HT1080 (cell line): ENCODE results near the gene ZNF532. TPM values are rescaled to one million over a fixed set of nuclear protein-coding genes. Genes with fewer than 3 reads are reported as not detected.

ENCODE experiments used
- DNase-seq: peaks from one replicate; pipeline ENCODE4 v3.0.0-alpha.2; 2015; ENCODE audit warnings: low read depth
- total RNA-seq: library from RNA; depleted of rRNA; stranded (reverse); fragments of >200 nt; shearing (Covaris generic); gene quantifications from 2 replicates; pipeline ENCODE4 v1.2.3, GENCODE V29; 2014

The ZNF532 gene
- total RNA-seq, 1 experiment from 2014 or later: 25.4 TPM

- no peak for DNase-seq
These were observed 106.5 kb downstream of the ZNF532 start for GRCh38 chr18:58970943-58971790.

- DNase-seq: no peak
These were observed 110.6 kb downstream of the ZNF532 start for GRCh38 chr18:58975296-58975695.

GRCh38 chr18:58975781-58976180, 111.1 kb downstream of the ZNF532 start:
- DNase-seq: no peak

GRCh38 chr18:58977223-58977622, 112.5 kb downstream of the ZNF532 start:
- no peak for DNase-seq

GRCh38 chr18:58977801-58978200, 113.1 kb downstream of the ZNF532 start:
- no peak for DNase-seq

GRCh38 chr18:58978916-58979315, 114.2 kb downstream of the ZNF532 start:
- no peak for DNase-seq

GRCh38 chr18:58979615-58980014, 114.9 kb downstream of the ZNF532 start:
- no peak for DNase-seq

GRCh38 chr18:58980991-58981390, 116.3 kb downstream of the ZNF532 start:
- DNase-seq: no peak

- no peak for DNase-seq
These were observed 118.8 kb downstream of the ZNF532 start for GRCh38 chr18:58983260-58984155.

- DNase-seq: peak; percentile 49
These were observed 123.9 kb downstream of the ZNF532 start for GRCh38 chr18:58988600-58988999.

- no peak for DNase-seq
These were observed 124.6 kb downstream of the ZNF532 start for GRCh38 chr18:58989184-58989759.

- peak; percentile 47 for DNase-seq
These were observed 126.0 kb downstream of the ZNF532 start for GRCh38 chr18:58990720-58991119.

GRCh38 chr18:58991167-58991798, 126.6 kb downstream of the ZNF532 start:
- peak; percentile 79 for DNase-seq

GRCh38 chr18:58992301-58993231, 127.9 kb downstream of the ZNF532 start:
- no peak for DNase-seq

GRCh38 chr18:58993260-58993659, 128.6 kb downstream of the ZNF532 start:
- DNase-seq: peak; percentile 90

GRCh38 chr18:58995663-58996062, 131.0 kb downstream of the ZNF532 start:
- DNase-seq: no peak

GRCh38 chr18:58996131-58996641, 131.5 kb downstream of the ZNF532 start:
- peak; percentile 42 for DNase-seq

- DNase-seq: no peak
These were observed 132.0 kb downstream of the ZNF532 start for GRCh38 chr18:58996696-58997095.

GRCh38 chr18:58997811-58998337, 133.2 kb downstream of the ZNF532 start:
- peak; percentile 83 for DNase-seq
